ENCODE results near the gene PODXL. TPM values are rescaled to one million over a fixed set of nuclear protein-coding genes. Genes with fewer than 3 reads are reported as not detected.
A peak's percentile ranks its signal among the peaks of the same experiment; 100 is the strongest.

PODXL gene
- polyA plus RNA-seq (2011; rRNA removed): 0.79 and 0.92 TPM in 2 replicates
- polyA minus RNA-seq (2011; rRNA and poly(A)+ RNA removed): 1.2 and 1.5 TPM in 2 replicates

- no peak for TF ChIP-seq CTCF (IDR thresholded peaks at IDR 0.05; ENCODE audit: low read depth, low read length)
- Histone ChIP-seq H3K9me3 (ENCODE audit: control insufficient read depth, insufficient read depth, low read length) (no peaks in the 10 kb centered on the region), H3K27ac (ENCODE audit: low read depth, low read length) (no peak within 1 kb of the TSS), H3K27me3 (ENCODE audit: control insufficient read depth, insufficient read depth, low read length) (peaks cover 46% of the 10 kb centered on the region), H3K4me3 (ENCODE audit: low read depth, low read length) (peak within 1 kb of the TSS; percentile 55)
- POLR2A ChIA-PET: no interaction called here
- CTCF ChIA-PET: no interaction called here
- no peak for DNase-seq (ENCODE audit: low read depth, low spot score)
These were observed at the start of gene PODXL for GRCh38 chr7:131556053-131556908. TSS of gene PODXL (minus strand) at chr7:131556628. CDS start at chr7:131556359, 269 bp downstream.

GRCh38 chr7:131605280-131605878 is 49.0 kb upstream of the PODXL start:
- Histone ChIP-seq H3K27me3 (ENCODE audit: control insufficient read depth, insufficient read depth, low read length) (peaks cover 2% of the 10 kb centered on the region), H3K9me3 (ENCODE audit: control insufficient read depth, insufficient read depth, low read length) (no peaks in the 10 kb centered on the region), H3K4me3 (ENCODE audit: low read depth, low read length) (no peak overlapping the region), H3K27ac (ENCODE audit: low read depth, low read length) (no peak overlapping the region)
- no peak for DNase-seq (ENCODE audit: low read depth, low spot score)
- no peak for TF ChIP-seq CTCF (IDR thresholded peaks at IDR 0.05; ENCODE audit: low read depth, low read length)
- POLR2A ChIA-PET: no interaction called here
- CTCF ChIA-PET: no interaction called here

GRCh38 chr7:131604841-131605279 is 48.4 kb upstream of the PODXL start:
- TF ChIP-seq CTCF (IDR thresholded peaks at IDR 0.05; ENCODE audit: low read depth, low read length): no peak
- CTCF ChIA-PET: interaction anchor here (0.7 to 1.0 kb wide), 2 partner anchors 50 to 196 kb away, joined by 3 to 4 read pairs; no protein-coding TSS in a partner anchor

GRCh38 chr7:131603932-131604331 is 47.5 kb upstream of the PODXL start:
- CTCF ChIA-PET: interaction anchor here (0.7 to 1.0 kb wide), 4 partner anchors 11 to 197 kb away, joined by 3 to 6 read pairs (median 4); no protein-coding TSS in a partner anchor
- no peak for DNase-seq (ENCODE audit: low read depth, low spot score)
- TF ChIP-seq CTCF (IDR thresholded peaks at IDR 0.05; ENCODE audit: low read depth, low read length): no peak
- H3K9me3 ChIP-seq (ENCODE audit: control insufficient read depth, insufficient read depth, low read length): no peaks in the 10 kb centered on the region
- H3K4me3 ChIP-seq (ENCODE audit: low read depth, low read length): no peak overlapping the region
- H3K27me3 ChIP-seq (ENCODE audit: control insufficient read depth, insufficient read depth, low read length): peaks cover 2% of the 10 kb centered on the region
- H3K27ac ChIP-seq (ENCODE audit: low read depth, low read length): no peak overlapping the region
- POLR2A ChIA-PET: no interaction called here

More at GRCh38 chr7:131604841-131605279, 48.4 kb upstream of the PODXL start:
- no peak overlapping the region for H3K4me3 ChIP-seq (ENCODE audit: low read depth, low read length)
- peaks cover 2% of the 10 kb centered on the region for H3K27me3 ChIP-seq (ENCODE audit: control insufficient read depth, insufficient read depth, low read length)
- POLR2A ChIA-PET: no interaction called here
- no peaks in the 10 kb centered on the region for H3K9me3 ChIP-seq (ENCODE audit: control insufficient read depth, insufficient read depth, low read length)
- no peak for DNase-seq (ENCODE audit: low read depth, low spot score)
- no peak overlapping the region for H3K27ac ChIP-seq (ENCODE audit: low read depth, low read length)

GRCh38 chr7:131602994-131603372 is 46.6 kb upstream of the PODXL start:
- CTCF ChIA-PET: no interaction called here
- Histone ChIP-seq H3K9me3 (ENCODE audit: control insufficient read depth, insufficient read depth, low read length) (no peaks in the 10 kb centered on the region), H3K27ac (ENCODE audit: low read depth, low read length) (no peak overlapping the region), H3K27me3 (ENCODE audit: control insufficient read depth, insufficient read depth, low read length) (peaks cover 2% of the 10 kb centered on the region), H3K4me3 (ENCODE audit: low read depth, low read length) (no peak overlapping the region)
- POLR2A ChIA-PET: no interaction called here
- TF ChIP-seq CTCF (IDR thresholded peaks at IDR 0.05; ENCODE audit: low read depth, low read length): no peak
- no peak for DNase-seq (ENCODE audit: low read depth, low spot score)

Data from AG04450 (cell line).